Stimulated activated naive CD8-positive, alpha-beta T cell treated with anti-CD3 and anti-CD28 coated beads, Interleukin-15, amount 100 ng/mL, for 72 hours (primary cell): Measurements from ENCODE around the gene TBC1D17.
A peak's percentile ranks its signal among the peaks of the same experiment; 100 is the strongest.

Experiments used
- ATAC-seq: fragments of 150-1000 bp; cut with Tn5 transposase; 2 replicates; pipeline ENCODE4 v1.10.0; 2021; ENCODE audit warnings: mild to moderate bottlenecking, moderate library complexity
- DNase-seq, 2 donors: peaks; one replicate each; pipeline ENCODE4 v3.0.0; 2021 to 2022
- H3K27ac Mint-ChIP-seq, 2 donors: one replicate each; pipeline ENCODE4 v1.8.0; 2022; ENCODE audit warnings: mild to moderate bottlenecking in 2 of 2, mixed read lengths in 2 of 2, moderate library complexity in 2 of 2
- H3K27me3 Mint-ChIP-seq: one replicate; pipeline ENCODE4 v1.8.0; 2022; ENCODE audit warnings: mixed read lengths
- H3K4me1 Mint-ChIP-seq: one replicate; pipeline ENCODE4 v1.8.0; 2022; ENCODE audit warnings: mild to moderate bottlenecking, mixed read lengths
- H3K4me3 Mint-ChIP-seq, 2 donors: one replicate each; pipeline ENCODE4 v1.8.0; 2022; ENCODE audit warnings: mild to moderate bottlenecking in 2 of 2, mixed read lengths in 2 of 2, moderate library complexity in 1 of 2
- H3K9me3 Mint-ChIP-seq, 2 donors: one replicate each; pipeline ENCODE4 v1.8.0; 2022; ENCODE audit warnings: mixed read lengths in 2 of 2

The TBC1D17 gene

DNA sequence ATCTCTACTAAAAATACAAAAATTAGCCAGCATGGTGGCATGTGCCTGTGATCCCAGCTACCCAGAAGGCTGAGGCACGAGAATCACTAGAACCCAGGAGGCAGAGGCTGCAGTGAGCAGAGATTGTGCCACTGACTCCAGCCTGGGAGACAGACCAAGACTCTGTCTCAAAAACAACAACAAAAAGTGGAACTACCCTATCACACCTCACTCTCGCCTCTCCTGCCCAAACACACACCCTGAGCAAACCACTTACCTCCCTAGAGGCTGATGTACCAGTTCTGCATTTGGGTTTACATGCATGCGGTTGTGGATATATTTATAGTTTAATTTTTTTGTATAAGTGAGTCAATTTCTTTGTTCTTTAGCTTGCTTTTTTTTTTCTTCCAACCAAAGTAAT is 34.2 kb upstream of the TBC1D17 start:
- H3K27me3 Mint-ChIP-seq = no peaks in the 10 kb centered on the region
- ATAC-seq = no peak
- DNase-seq = no peak
- peaks cover 5% of the 10 kb centered on the region for H3K4me1 Mint-ChIP-seq
- no peak overlapping the region for H3K4me3 Mint-ChIP-seq
- no peaks in the 10 kb centered on the region for H3K9me3 Mint-ChIP-seq
- no peak overlapping the region for H3K27ac Mint-ChIP-seq

GRCh38 chr19:49844138-49845095 is 33.1 kb upstream of the TBC1D17 start:
- no peaks in the 10 kb centered on the region for H3K27me3 Mint-ChIP-seq
- H3K9me3 Mint-ChIP-seq = peaks cover 7% of the 10 kb centered on the region in 2 donors
- peaks cover 16% of the 10 kb centered on the region for H3K4me1 Mint-ChIP-seq
- no peak overlapping the region for H3K27ac Mint-ChIP-seq
- ATAC-seq = no peak
- DNase-seq = no peak
- no peak overlapping the region for H3K4me3 Mint-ChIP-seq

DNA sequence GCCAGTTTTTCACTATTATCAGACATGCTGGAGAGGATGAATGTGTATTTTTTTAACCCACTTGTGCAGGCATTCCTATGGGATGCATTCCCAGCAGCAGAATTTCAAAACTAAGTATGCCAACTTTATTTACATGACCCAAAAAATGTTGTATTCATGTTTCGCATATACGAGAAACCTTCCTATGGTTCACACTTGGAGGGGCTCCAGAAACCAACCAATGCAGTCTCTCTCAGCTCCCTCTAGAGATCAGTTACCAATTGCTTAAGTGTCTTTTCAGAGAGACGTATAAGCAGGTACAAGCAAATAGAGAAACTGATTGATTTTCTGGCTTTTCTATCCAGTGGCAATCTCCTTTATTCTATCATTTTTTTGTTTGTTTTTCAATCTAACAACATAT is 32.1 kb upstream of the TBC1D17 start:
- Mint-ChIP-seq H3K27me3 (no peaks in the 10 kb centered on the region), H3K9me3 (peaks cover 13 to 15% of the 10 kb centered on the region in 2 donors), H3K4me1 (peaks cover 25% of the 10 kb centered on the region), H3K4me3 (no peak overlapping the region), H3K27ac (no peak overlapping the region)
- DNase-seq = no peak
- ATAC-seq = no peak

DNA sequence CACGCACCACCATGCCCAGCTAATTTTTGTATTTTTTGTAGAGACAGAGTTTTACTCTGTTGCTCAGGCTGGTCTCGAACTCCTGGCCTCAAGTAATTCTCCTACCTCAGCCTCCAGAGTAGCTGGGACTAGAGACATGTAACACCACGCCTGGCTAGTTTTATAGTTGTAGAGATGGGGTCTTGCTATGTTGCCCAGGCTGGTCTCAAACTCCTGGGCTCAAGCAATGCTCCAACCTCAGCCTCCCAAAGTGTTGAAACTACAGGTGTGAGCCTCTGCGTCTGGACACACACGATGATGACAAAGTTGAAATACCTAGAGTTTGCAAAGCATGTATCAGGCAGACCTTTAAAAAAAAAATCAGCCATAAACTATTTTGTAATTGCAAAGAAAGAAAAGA is 31.1 kb upstream of the TBC1D17 start:
- Mint-ChIP-seq H3K9me3 (peaks cover 13 to 15% of the 10 kb centered on the region in 2 donors), H3K27ac (no peak overlapping the region), H3K27me3 (no peaks in the 10 kb centered on the region), H3K4me1 (peaks cover 25% of the 10 kb centered on the region), H3K4me3 (no peak overlapping the region)
- DNase-seq (no peak), ATAC-seq (no peak)

GRCh38 chr19:49847731-49848696 is 29.5 kb upstream of the TBC1D17 start:
- Mint-ChIP-seq H3K4me3 (no peak overlapping the region), H3K9me3 (peaks cover 13 to 15% of the 10 kb centered on the region in 2 donors), H3K27me3 (no peaks in the 10 kb centered on the region), H3K27ac (peak overlapping the region in 1 of 2 donors; percentile 35), H3K4me1 (peaks cover 38% of the 10 kb centered on the region)
- ATAC-seq (no peak), DNase-seq (no peak)

GRCh38 chr19:49848938-49849337 is 28.6 kb upstream of the TBC1D17 start:
- peaks cover 13 to 15% of the 10 kb centered on the region in 2 donors for H3K9me3 Mint-ChIP-seq
- H3K4me1 Mint-ChIP-seq = peaks cover 47% of the 10 kb centered on the region
- peak overlapping the region; percentile 17 to 69 for H3K4me3 Mint-ChIP-seq
- H3K27ac Mint-ChIP-seq = no peak overlapping the region
- ATAC-seq = no peak
- H3K27me3 Mint-ChIP-seq = no peaks in the 10 kb centered on the region
- DNase-seq = no peak

DNA sequence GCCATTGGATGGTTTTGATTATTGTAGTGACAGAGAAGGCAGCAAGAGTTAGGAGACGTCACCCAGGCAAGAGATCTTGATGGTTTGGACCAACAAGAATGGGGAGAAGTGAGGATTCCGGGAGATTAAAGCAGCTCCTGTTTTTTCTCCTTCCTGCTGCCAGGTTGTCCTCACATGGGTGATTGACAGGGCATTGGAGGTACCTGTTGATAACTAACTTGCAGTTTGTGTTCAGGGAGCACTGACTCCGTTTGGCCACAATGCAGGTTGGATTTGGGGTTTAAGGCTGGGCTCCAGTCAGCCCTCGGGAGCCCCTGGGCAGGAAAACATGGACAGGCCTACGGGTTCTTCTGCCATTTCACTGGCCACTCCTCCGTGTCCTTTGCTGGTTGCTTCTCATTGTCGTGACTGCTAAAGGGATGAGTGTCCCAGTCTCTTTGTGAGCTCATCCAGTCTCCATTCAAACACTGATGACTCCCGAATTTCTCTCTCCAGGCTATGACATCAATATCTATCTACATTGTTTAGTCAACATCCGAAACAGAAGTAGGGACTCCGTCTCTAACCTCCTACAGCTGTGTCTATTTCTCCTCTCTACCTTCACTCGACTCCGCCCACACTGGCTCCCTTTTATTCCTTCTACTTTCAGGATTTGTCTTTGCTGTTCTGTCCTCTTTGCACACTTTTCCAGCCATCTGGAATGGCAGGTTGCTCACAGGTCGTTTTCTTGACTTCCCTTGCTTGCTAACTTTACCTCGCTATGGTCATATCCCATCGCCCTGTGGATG is 27.9 kb upstream of the TBC1D17 start:
- Mint-ChIP-seq H3K4me1 (peaks cover 50% of the 10 kb centered on the region), H3K4me3 (peak overlapping the region; percentile 89 to 90), H3K27ac (peak overlapping the region in 1 of 2 donors; percentile 77), H3K27me3 (no peaks in the 10 kb centered on the region), H3K9me3 (peaks cover 13 to 15% of the 10 kb centered on the region in 2 donors)
- ATAC-seq (no peak), DNase-seq (no peak)

DNA sequence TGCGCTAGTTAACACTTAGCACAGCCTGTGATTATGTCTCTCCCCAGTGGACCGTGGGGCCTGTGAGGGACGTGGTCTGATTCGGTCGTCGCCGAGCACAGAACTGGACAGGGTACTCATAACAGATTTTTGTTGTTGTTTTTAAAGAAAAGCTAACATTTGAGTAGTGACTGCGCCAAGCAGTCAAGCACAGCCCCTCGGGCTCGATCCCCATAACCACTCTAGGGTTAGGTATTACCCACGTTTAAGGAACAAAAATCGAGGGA is 27.3 kb upstream of the TBC1D17 start:
- no peak for ATAC-seq

DNA sequence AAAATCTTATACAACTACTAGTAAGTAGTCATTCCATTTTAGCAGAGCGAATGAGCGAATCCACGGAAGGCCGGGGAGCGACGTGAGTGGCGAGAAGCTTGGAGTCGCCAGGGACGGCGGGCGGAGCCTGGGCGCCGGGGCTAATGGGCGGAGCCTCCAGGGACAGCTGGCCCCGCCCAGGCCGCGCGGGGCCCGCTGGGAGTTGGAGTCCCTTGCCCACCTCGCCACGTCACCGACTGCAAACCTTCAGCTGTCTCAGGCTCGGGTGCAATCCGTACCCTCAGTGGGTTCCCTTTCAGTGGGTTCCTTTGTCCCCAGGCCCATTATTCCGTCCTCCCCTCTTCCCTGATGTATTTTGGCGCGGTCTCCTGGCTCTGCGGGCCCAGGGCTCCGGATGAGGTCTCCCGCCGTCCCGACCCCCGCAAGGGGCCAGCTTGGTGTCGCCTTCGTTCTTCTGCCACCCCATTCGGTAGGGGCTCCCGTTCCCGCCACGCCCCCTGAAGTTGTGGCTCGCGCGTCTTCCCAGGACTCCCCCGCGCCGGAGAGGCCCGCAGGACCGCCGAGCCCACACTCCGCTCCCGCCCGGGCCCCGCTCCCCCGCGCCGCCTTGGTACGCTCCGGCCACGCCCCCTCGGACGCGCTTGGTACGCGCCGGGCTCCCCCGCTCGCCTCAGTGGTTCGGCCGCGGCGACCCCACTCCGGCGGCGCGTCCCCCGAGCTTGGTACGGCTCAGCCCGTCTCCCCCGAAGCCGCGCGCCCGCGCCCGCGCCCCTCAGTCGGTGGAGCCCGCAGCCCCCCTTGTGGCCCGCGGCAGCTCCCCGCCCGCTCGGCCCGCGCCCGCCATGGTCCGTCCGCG is 26.8 kb upstream of the TBC1D17 start, which contains the start of gene PTOV1:
Gene PTOV1 (plus strand): TSS at position 673 of the 856 bp plus-strand sequence.
- Mint-ChIP-seq H3K27ac (peak within 1 kb of the TSS; percentile 97), H3K27me3 (no peaks in the 10 kb centered on the region), H3K4me3 (peak within 1 kb of the TSS; percentile 89 to 90), H3K9me3 (peaks cover 13 to 15% of the 10 kb centered on the region in 2 donors), H3K4me1 (peaks cover 59% of the 10 kb centered on the region)
- DNase-seq (peak; percentile 90 to 94), ATAC-seq (peak; percentile 88)

More for the DNA sequence above, 27.3 kb upstream of the TBC1D17 start:
- Mint-ChIP-seq H3K4me3 (peak overlapping the region; percentile 89 to 90), H3K27me3 (no peaks in the 10 kb centered on the region), H3K4me1 (peaks cover 53% of the 10 kb centered on the region), H3K9me3 (peaks cover 13 to 15% of the 10 kb centered on the region in 2 donors), H3K27ac (peak overlapping the region; percentile 97)
- no peak for DNase-seq

DNA sequence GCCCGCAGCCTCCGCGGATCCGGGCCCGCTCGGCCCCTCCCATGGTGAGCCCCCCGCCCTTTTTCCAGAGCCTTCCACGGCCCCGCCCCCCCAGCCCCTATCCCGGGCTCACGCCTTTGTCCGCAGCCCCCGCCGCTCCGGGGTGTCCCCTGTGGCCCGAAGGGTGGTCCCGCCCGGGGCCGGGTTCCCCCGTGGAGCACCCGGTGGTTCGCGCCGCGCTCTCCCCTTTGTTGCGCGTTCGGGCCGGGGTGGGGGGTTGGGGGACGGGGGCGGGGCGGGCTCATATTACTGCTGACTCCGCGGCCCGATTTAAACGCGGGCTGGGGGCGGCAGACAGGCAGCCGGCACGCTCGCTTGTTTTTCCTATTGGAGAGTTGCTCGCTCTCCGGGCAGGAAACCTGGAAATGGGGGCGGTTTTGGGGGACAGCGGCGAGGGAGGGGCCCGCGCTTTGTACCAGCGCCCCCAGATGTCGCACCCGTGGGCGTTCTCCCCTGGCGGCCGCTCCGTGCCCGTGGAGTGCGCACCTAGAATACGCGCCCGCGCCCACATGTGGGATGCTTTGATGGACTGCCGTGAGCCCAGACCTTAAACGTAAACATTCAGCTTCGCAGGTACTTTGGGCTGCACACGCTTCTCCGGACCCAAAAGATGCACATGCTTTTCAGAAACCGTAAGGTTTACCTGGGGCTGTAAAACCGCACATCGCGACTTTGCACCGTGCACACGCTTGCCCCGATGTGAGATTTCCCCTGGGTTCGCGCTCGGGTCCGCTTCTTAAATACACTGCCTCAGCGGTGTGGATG is 25.8 kb upstream of the TBC1D17 start:
- ATAC-seq = peak; percentile 2
- no peak for DNase-seq
- Mint-ChIP-seq H3K4me3 (peak overlapping the region; percentile 77 to 88), H3K27ac (peak overlapping the region; percentile 56 to 57), H3K9me3 (peaks cover 13 to 15% of the 10 kb centered on the region in 2 donors), H3K4me1 (peaks cover 59% of the 10 kb centered on the region), H3K27me3 (no peaks in the 10 kb centered on the region)

GRCh38 chr19:49852631-49853126 is 24.8 kb upstream of the TBC1D17 start:
- peak overlapping the region; percentile 77 to 88 for H3K4me3 Mint-ChIP-seq
- peaks cover 59% of the 10 kb centered on the region for H3K4me1 Mint-ChIP-seq
- peaks cover 13 to 15% of the 10 kb centered on the region in 2 donors for H3K9me3 Mint-ChIP-seq
- no peaks in the 10 kb centered on the region for H3K27me3 Mint-ChIP-seq
- ATAC-seq = no peak
- no peak for DNase-seq
- peak overlapping the region in 1 of 2 donors; percentile 57 for H3K27ac Mint-ChIP-seq

- peak overlapping the region in 1 of 2 donors; percentile 92 for H3K27ac Mint-ChIP-seq
- H3K9me3 Mint-ChIP-seq = peaks cover 10 to 14% of the 10 kb centered on the region in 2 donors
- no peak for ATAC-seq
- no peaks in the 10 kb centered on the region for H3K27me3 Mint-ChIP-seq
- H3K4me1 Mint-ChIP-seq = peaks cover 47% of the 10 kb centered on the region
- no peak overlapping the region for H3K4me3 Mint-ChIP-seq
- DNase-seq = no peak
Observed at GRCh38 chr19:49853852-49854377, 23.6 kb upstream of the TBC1D17 start.
